B cell (primary cell): Measurements from ENCODE around the gene IQCH. TPM values are rescaled to one million over a fixed set of nuclear protein-coding genes. Genes with fewer than 3 reads are reported as not detected.

ENCODE experiments used
- ATAC-seq: fragments of 200-7000 bp; cut with Tn5 transposase; one replicate; pipeline ENCODE4 v1.10.0; 2021; ENCODE audit warnings: low read depth, mild to moderate bottlenecking, moderate number of reproducible peaks, moderate library complexity
- CTCF ChIA-PET: fragments of 350-600 bp; sonication (Branson Sonifier 250); formaldehyde crosslinking; loops from one replicate; lab custom pipeline; 2021; ENCODE audit warnings: antibody characterized with exemption, inconsistent platforms; lab: Charles Lee
- POLR2A ChIA-PET: fragments of 350-600 bp; sonication (Branson Sonifier 250); formaldehyde crosslinking; loops from one replicate; lab custom pipeline; 2021; ENCODE audit warnings: antibody characterized with exemption; lab: Charles Lee
- DNase-seq: peaks from one replicate; pipeline ENCODE4 v3.0.0; 2013
- H2AFZ ChIP-seq: 2 replicates; pipeline ENCODE4 v1.6.1; 2012; ENCODE audit warnings: mild to moderate bottlenecking, low read depth, low read length; ENCODE audit not compliant: insufficient read depth, poor library complexity, severe bottlenecking
- H3K27ac ChIP-seq, 2 donors: 1 replicate in 1 of 2; 2 replicates in 1 of 2; pipeline ENCODE4 v1.5.1; 2012 to 2013; ENCODE audit warnings: low read length in 2 of 2, mild to moderate bottlenecking in 2 of 2, moderate library complexity in 1 of 2
- H3K27me3 ChIP-seq, 4 experiments: fragments of 200-600 bp in 1 of 4; sonication (generic) in 1 of 4; replicated peaks in 1 of 4; 1 replicate in 2 of 4; 2 replicates in 2 of 4; pipeline versions ENCODE4 v1.6.1 to v1.7.0; 2013 to 2016; ENCODE audit warnings: low read length in 3 of 4, mild to moderate bottlenecking in 2 of 4, mixed read lengths in 1 of 4, moderate library complexity in 1 of 4; ENCODE audit not compliant: insufficient read depth in 4 of 4, control insufficient read depth in 3 of 4; ENCODE audit errors: control extremely low read depth in 1 of 4
- H3K36me3 ChIP-seq, 2 experiments: replicated peaks in 1 of 2; 1 replicate in 1 of 2; 2 replicates in 1 of 2; pipeline versions ENCODE4 v1.6.1 to v1.7.1; 2013; ENCODE audit warnings: low read length in 1 of 2; ENCODE audit not compliant: insufficient read depth in 2 of 2, control insufficient read depth in 1 of 2; ENCODE audit errors: control extremely low read depth in 1 of 2, extremely low read depth in 1 of 2
- H3K4me1 ChIP-seq, 2 donors: fragments of 200-600 bp in 1 of 2; sonication (generic) in 1 of 2; 1 replicate in 1 of 2; 2 replicates in 1 of 2; pipeline versions ENCODE4 v1.5.1 to v1.6.1; 2013 to 2017; ENCODE audit warnings: low read length in 2 of 2; ENCODE audit not compliant: control insufficient read depth in 2 of 2, insufficient read depth in 2 of 2
- H3K4me2 ChIP-seq: replicated peaks from 2 replicates; pipeline ENCODE3; 2012; ENCODE audit warnings: mild to moderate bottlenecking, low read depth, low read length; ENCODE audit not compliant: poor library complexity, severe bottlenecking
- H3K4me3 ChIP-seq, 5 experiments: fragments of 200-600 bp in 1 of 5; sonication (generic) in 1 of 5; 1 replicate in 3 of 5; 2 replicates in 2 of 5; pipeline versions ENCODE4 v1.5.1 to v1.7.0; 2011 to 2016; ENCODE audit warnings: low read length in 4 of 5, mild to moderate bottlenecking in 4 of 5, low read depth in 2 of 5, control low read depth in 1 of 5, moderate library complexity in 1 of 5; ENCODE audit not compliant: insufficient read depth in 1 of 5; ENCODE audit errors: control extremely low read depth in 1 of 5, extremely low read depth in 1 of 5
- H3K79me2 ChIP-seq: fragments of 200-600 bp; sonication (generic); one replicate; pipeline ENCODE4 v1.6.0; 2016; ENCODE audit warnings: low read length; ENCODE audit not compliant: control insufficient read depth, insufficient read depth
- H3K9ac ChIP-seq: fragments of 200-600 bp; sonication (generic); 2 replicates; pipeline ENCODE4 v1.6.1; 2017; ENCODE audit warnings: mild to moderate bottlenecking, low read length, moderate library complexity
- H3K9me3 ChIP-seq, 3 donors: one replicate each; pipeline versions ENCODE4 v1.6.1 to v1.7.1; 2013; ENCODE audit warnings: low read length in 2 of 3; ENCODE audit not compliant: control insufficient read depth in 2 of 3, insufficient read depth in 1 of 3; ENCODE audit errors: control extremely low read depth in 1 of 3
- H4K20me1 ChIP-seq: 2 replicates; pipeline ENCODE4 v1.6.0; 2012; ENCODE audit warnings: mild to moderate bottlenecking, low read length; ENCODE audit not compliant: insufficient read depth, control insufficient read depth, poor library complexity, severe bottlenecking
- H3K27ac Mint-ChIP-seq: one replicate; pipeline ENCODE4 v1.8.0; 2021; ENCODE audit warnings: mixed read lengths
- H3K27me3 Mint-ChIP-seq: one replicate; pipeline ENCODE4 v1.8.0; 2021; ENCODE audit warnings: mixed read lengths
- H3K4me1 Mint-ChIP-seq: one replicate; pipeline ENCODE4 v1.8.0; 2021; ENCODE audit warnings: mixed read lengths
- H3K4me3 Mint-ChIP-seq: one replicate; pipeline ENCODE4 v1.8.0; 2021; ENCODE audit warnings: mixed read lengths
- H3K9me3 Mint-ChIP-seq: one replicate; pipeline ENCODE4 v1.8.0; 2022; ENCODE audit warnings: mixed read lengths; ENCODE audit not compliant: insufficient read depth
- EZH2 ChIP-seq: IDR thresholded peaks from 2 replicates; pipeline ENCODE4 v1.6.1; 2012; ENCODE audit warnings: borderline replicate concordance, low read depth, mild to moderate bottlenecking, moderate library complexity, low read length; ENCODE audit not compliant: insufficient read depth, poor library complexity, severe bottlenecking
- WGBS: methylation state at CpG from one replicate; pipeline ENCODE4 v1.1.5; 2013; ENCODE audit warnings: missing lambda C conversion rate; ENCODE audit not compliant: insufficient coverage; 5-methylcytosine and 5-hydroxymethylcytosine counted together
- intact Hi-C: fragments of 100-400 bp; cut with micrococcal nuclease; formaldehyde crosslinking; loops from one replicate; pipeline ENCODE4 v1.10.0; 2022
- polyA plus RNA-seq: library from polyadenylated mRNA; depleted of rRNA; stranded (reverse); fragments of >200 nt; gene quantifications from 2 replicates; pipeline ENCODE4 v1.2.3, GENCODE V29; 2012
- total RNA-seq, 2 donors: library from RNA; stranded (reverse); fragments of 120-200 nt in 1 of 2; gene quantifications; 1 replicate in 1 of 2; 2 replicates in 1 of 2; pipeline versions ENCODE4 v1.2.3 to v1.2.4, GENCODE V29; 2013 to 2022
- TF ChIP-seq, protein P1 (sequence below): fragments of 200-600 bp; IDR thresholded peaks from one replicate; pipeline ENCODE4 v1.8.0; 2022; ENCODE audit warnings: antibody characterized with exemption, mild to moderate bottlenecking

The IQCH gene
- total and polyA plus RNA-seq, 2 donors (not counting 1 experiment from before 2014, with no cell fraction given), result 1.6 TPM; not detected in 1

DNA sequence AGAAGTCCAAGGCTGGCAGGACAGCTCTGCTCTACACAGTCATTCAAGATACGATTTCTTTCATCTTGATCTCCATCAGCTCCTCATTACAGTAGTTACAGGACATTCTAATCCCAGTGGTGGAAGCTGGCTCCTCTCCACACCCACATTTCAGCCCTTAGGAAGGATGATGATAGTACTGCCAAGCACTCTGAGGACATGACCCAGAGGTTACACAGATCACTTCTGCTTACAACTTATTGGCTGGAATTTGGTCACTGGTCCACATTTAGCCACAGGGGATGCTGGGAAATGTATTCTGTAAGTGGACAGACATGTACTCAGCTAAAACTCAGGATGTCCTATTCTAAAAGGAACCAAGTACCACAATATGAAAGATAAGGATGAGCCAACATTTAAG lies 77.1 kb downstream of the IQCH start:
- H3K4me2 ChIP-seq, result no peak overlapping the region
- Mint-ChIP-seq H3K27me3 (peaks cover 14% of the 10 kb centered on the region), H3K9me3 (peaks cover 3% of the 10 kb centered on the region), H3K4me3 (no peak overlapping the region), H3K4me1 (no peaks in the 10 kb centered on the region), H3K27ac (no peak overlapping the region)
- no peak overlapping the region for H3K27ac ChIP-seq
- TF ChIP-seq, protein P1, sequence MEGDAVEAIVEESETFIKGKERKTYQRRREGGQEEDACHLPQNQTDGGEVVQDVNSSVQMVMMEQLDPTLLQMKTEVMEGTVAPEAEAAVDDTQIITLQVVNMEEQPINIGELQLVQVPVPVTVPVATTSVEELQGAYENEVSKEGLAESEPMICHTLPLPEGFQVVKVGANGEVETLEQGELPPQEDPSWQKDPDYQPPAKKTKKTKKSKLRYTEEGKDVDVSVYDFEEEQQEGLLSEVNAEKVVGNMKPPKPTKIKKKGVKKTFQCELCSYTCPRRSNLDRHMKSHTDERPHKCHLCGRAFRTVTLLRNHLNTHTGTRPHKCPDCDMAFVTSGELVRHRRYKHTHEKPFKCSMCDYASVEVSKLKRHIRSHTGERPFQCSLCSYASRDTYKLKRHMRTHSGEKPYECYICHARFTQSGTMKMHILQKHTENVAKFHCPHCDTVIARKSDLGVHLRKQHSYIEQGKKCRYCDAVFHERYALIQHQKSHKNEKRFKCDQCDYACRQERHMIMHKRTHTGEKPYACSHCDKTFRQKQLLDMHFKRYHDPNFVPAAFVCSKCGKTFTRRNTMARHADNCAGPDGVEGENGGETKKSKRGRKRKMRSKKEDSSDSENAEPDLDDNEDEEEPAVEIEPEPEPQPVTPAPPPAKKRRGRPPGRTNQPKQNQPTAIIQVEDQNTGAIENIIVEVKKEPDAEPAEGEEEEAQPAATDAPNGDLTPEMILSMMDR, result no peak
- no peak for TF ChIP-seq EZH2
- ChIA-PET CTCF (no interaction called here), POLR2A (no interaction called here)
- no peaks in the 10 kb centered on the region for H3K79me2 ChIP-seq
- 100% methylated on average over 1 of the region's 1 CpG for WGBS
- no peak overlapping the region for H2AFZ ChIP-seq
- no peaks in the 10 kb centered on the region for H4K20me1 ChIP-seq
- no peaks in the 10 kb centered on the region for H3K4me1 ChIP-seq
- peaks cover 0 to 8% (median 0%) of the 10 kb centered on the region in 3 donors for H3K9me3 ChIP-seq
- H3K9ac ChIP-seq, result no peak overlapping the region
- peaks cover 0 to 6% (median 1%) of the 10 kb centered on the region in 4 experiments for H3K27me3 ChIP-seq
- intact Hi-C loops, result no loop called here
- no peaks in the 10 kb centered on the region for H3K36me3 ChIP-seq
- ATAC-seq (no peak), DNase-seq (no peak)
- no peak overlapping the region for H3K4me3 ChIP-seq

DNA sequence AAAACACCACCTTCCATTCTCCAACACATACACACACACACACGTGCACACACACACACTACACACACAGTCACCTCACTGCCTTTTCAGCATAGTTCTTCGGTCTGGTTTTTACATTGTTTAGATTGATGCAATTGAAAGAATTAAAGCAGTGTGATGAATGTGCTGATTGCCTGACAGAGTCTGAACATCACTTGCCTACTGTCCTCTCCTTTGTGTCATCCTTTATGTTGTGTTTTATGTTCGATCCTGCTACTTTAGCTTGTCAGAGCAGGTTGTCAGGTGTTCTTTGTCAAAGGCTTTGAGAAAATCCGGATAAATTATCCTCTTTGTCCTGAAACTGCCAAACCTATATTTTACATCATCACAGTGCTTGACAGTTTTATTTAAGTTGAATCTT lies 80.4 kb downstream of the IQCH start:
- Histone ChIP-seq H3K36me3 (no peaks in the 10 kb centered on the region), H3K4me3 (no peak overlapping the region), H3K4me1 (no peaks in the 10 kb centered on the region), H3K79me2 (no peaks in the 10 kb centered on the region), H4K20me1 (no peaks in the 10 kb centered on the region), H3K27me3 (peaks cover 0 to 4% (median 0%) of the 10 kb centered on the region in 4 experiments), H3K9me3 (no peaks in the 10 kb centered on the region), H3K27ac (no peak overlapping the region), H3K4me2 (no peak overlapping the region), H3K9ac (no peak overlapping the region), H2AFZ (no peak overlapping the region)
- no peaks in the 10 kb centered on the region for H3K9me3 Mint-ChIP-seq
- CTCF ChIA-PET, result no interaction called here
- WGBS, result no CpG with 5 or more reads among the region's 4 CpGs
- no peak for TF ChIP-seq EZH2
- TF ChIP-seq, protein P1, result no peak
- no peaks in the 10 kb centered on the region for H3K4me1 Mint-ChIP-seq
- DNase-seq, result no peak
- no peak overlapping the region for H3K4me3 Mint-ChIP-seq
- peaks cover 12% of the 10 kb centered on the region for H3K27me3 Mint-ChIP-seq
- intact Hi-C loops, result no loop called here
- ATAC-seq, result no peak
- POLR2A ChIA-PET, result no interaction called here
- no peak overlapping the region for H3K27ac Mint-ChIP-seq
